Gastroesophageal sphincter (tissue), 4 donors: ENCODE results near the gene KCNQ4. TPM values are rescaled to one million over a fixed set of nuclear protein-coding genes. Genes with fewer than 3 reads are reported as not detected.
A peak's percentile ranks its signal among the peaks of the same experiment; 100 is the strongest.

Source experiments
- ATAC-seq: fragments of 150-250 bp; one replicate; pipeline ENCODE4 v1.9.1; 2016; ENCODE audit warnings: mild to moderate bottlenecking, moderate library complexity
- H3K27ac ChIP-seq, 4 donors: fragments of 200-600 bp; sonication (generic) in 3 of 4; 1 replicate in 3 of 4; 2 replicates in 1 of 4; pipeline ENCODE4 v1.5.1; 2016 to 2019
- H3K27me3 ChIP-seq: fragments of 200-600 bp; sonication (generic); one replicate; pipeline ENCODE4 v1.5.1; 2019
- H3K36me3 ChIP-seq, 2 donors: fragments of 200-600 bp; sonication (generic); one replicate each; pipeline ENCODE4 v1.5.1; 2019; ENCODE audit warnings: control low read depth in 1 of 2
- H3K4me1 ChIP-seq, 3 donors: fragments of 200-600 bp; sonication (generic); 1 replicate in 2 of 3; 2 replicates in 1 of 3; pipeline ENCODE4 v1.5.1; 2016 to 2019; ENCODE audit warnings: control low read depth in 2 of 3
- H3K4me3 ChIP-seq, 2 donors: fragments of 200-600 bp; sonication (generic); one replicate each; pipeline ENCODE4 v1.5.1; 2019; ENCODE audit warnings: mild to moderate bottlenecking in 1 of 2, moderate library complexity in 1 of 2
- H3K9me3 ChIP-seq, 3 donors: fragments of 200-600 bp; sonication (generic); one replicate each; pipeline ENCODE4 v1.5.1; 2017 to 2019; ENCODE audit warnings: control low read depth in 2 of 3
- CTCF ChIP-seq, 4 experiments: fragments of 200-600 bp in 2 of 4; fragments of 450-650 bp in 2 of 4; sonication (generic) in 1 of 4; IDR thresholded peaks; one replicate each; pipeline ENCODE4 v1.5.1; 2017 to 2019; ENCODE audit warnings: antibody characterized with exemption in 4 of 4, mild to moderate bottlenecking in 2 of 4, moderate library complexity in 2 of 4
- EP300 ChIP-seq: sonication (generic); formaldehyde crosslinking; IDR thresholded peaks from one replicate; pipeline ENCODE4 v1.6.1; 2017; ENCODE audit warnings: antibody characterized with exemption, mild to moderate bottlenecking
- POLR2A ChIP-seq, 2 donors: fragments of 450-650 bp; IDR thresholded peaks; one replicate each; pipeline ENCODE4 v1.6.1; 2017; ENCODE audit warnings: antibody characterized with exemption in 2 of 2, mild to moderate bottlenecking in 2 of 2, moderate library complexity in 1 of 2
- POLR2AphosphoS5 ChIP-seq: sonication (generic); formaldehyde crosslinking; IDR thresholded peaks from one replicate; pipeline ENCODE4 v1.6.1; 2017; ENCODE audit warnings: antibody characterized with exemption
- WGBS, 2 donors: methylation state at CpG; one replicate each; pipeline ENCODE4 v1.1.5; 2018; ENCODE audit warnings: low coverage in 1 of 2; 5-methylcytosine and 5-hydroxymethylcytosine counted together
- total RNA-seq, 4 donors: library from RNA; depleted of rRNA; stranded (reverse); fragments of >200 nt; gene quantifications; one replicate each; pipeline ENCODE4 v1.1.0, GENCODE V29; 2016

Gene KCNQ4
- total RNA-seq, 4 donors from 2014 or later = 6.1 to 25.5 (median 10.2) TPM

GRCh38 chr1:40739455-40740008 is 44.1 kb upstream of the KCNQ4 start:
- H3K36me3 ChIP-seq = no peaks in the 10 kb centered on the region
- H3K27me3 ChIP-seq = no peaks in the 10 kb centered on the region
- H3K9me3 ChIP-seq = no peaks in the 10 kb centered on the region
- no peak overlapping the region for H3K4me3 ChIP-seq
- TF ChIP-seq CTCF (IDR thresholded peaks at IDR 0.05) = no peak
- TF ChIP-seq POLR2A (IDR thresholded peaks at IDR 0.05) = no peak
- TF ChIP-seq EP300 = no peak
- no peak for TF ChIP-seq POLR2AphosphoS5
- peaks cover 10 to 87% (median 25%) of the 10 kb centered on the region in 3 donors for H3K4me1 ChIP-seq
- H3K27ac ChIP-seq = peak overlapping the region; percentile 57 to 75 (median 66)
- WGBS, 2 donors = 79 to 81% methylated on average over 2 to 3 of the region's 3 CpGs
- ATAC-seq = no peak

- no peak for ATAC-seq
- Histone ChIP-seq H3K9me3 (no peaks in the 10 kb centered on the region), H3K4me1 (peaks cover 10 to 87% (median 25%) of the 10 kb centered on the region in 3 donors), H3K36me3 (no peaks in the 10 kb centered on the region), H3K27ac (peak overlapping the region; percentile 57 to 75 (median 66)), H3K27me3 (no peaks in the 10 kb centered on the region), H3K4me3 (no peak overlapping the region)
- WGBS, 2 donors = 32 to 34% methylated on average over 6 of the region's 6 CpGs
- no peak for TF ChIP-seq CTCF (IDR thresholded peaks at IDR 0.05)
- peak; percentile 33 for TF ChIP-seq POLR2AphosphoS5
Measured at GRCh38 chr1:40740039-40740996, 43.3 kb upstream of the KCNQ4 start.

DNA sequence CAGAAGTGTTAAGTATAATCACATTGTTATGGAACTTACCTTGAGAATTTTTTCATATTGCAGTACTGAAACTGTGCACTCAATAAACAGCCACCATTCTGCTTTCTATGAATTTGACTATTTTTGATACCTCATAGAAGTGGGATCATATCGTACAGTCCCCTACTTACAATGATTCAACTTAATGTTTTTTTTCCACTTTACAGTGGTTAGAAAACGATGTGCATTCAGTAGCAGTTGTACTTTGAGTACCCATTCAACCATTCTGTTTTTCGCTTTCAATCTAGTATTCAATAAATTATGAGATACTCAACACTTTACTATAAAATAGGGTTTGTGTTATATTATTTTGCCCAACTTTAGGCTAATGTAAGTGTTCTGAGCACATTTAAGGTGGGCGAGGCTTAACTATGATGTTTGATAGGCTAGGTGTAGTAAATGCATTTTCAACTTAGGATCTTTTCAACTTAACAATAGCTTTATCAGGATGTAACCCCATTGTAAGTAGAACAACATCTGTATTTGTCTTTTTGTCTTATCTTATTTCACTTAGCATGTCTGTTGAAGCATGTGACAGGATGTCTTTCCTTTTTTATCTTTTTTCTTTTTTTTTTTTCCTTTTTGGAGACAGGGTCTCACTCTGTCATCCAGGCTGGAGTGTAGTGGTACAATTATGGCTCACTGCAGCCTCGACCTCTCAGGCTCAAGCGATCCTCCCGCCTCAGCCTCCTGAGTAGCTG is 42.4 kb upstream of the KCNQ4 start:
- Histone ChIP-seq H3K4me1 (peaks cover 13 to 87% (median 31%) of the 10 kb centered on the region in 3 donors), H3K9me3 (no peaks in the 10 kb centered on the region), H3K36me3 (no peaks in the 10 kb centered on the region), H3K27ac (peak overlapping the region; percentile 57 to 75 (median 66)), H3K4me3 (no peak overlapping the region), H3K27me3 (no peaks in the 10 kb centered on the region)
- WGBS, 2 donors = 84 to 86% methylated on average over 4 to 7 of the region's 7 CpGs
- TF ChIP-seq EP300 = no peak
- no peak for TF ChIP-seq CTCF (IDR thresholded peaks at IDR 0.05)
- TF ChIP-seq POLR2A (IDR thresholded peaks at IDR 0.05) = no peak
- no peak for TF ChIP-seq POLR2AphosphoS5
- ATAC-seq = no peak

DNA sequence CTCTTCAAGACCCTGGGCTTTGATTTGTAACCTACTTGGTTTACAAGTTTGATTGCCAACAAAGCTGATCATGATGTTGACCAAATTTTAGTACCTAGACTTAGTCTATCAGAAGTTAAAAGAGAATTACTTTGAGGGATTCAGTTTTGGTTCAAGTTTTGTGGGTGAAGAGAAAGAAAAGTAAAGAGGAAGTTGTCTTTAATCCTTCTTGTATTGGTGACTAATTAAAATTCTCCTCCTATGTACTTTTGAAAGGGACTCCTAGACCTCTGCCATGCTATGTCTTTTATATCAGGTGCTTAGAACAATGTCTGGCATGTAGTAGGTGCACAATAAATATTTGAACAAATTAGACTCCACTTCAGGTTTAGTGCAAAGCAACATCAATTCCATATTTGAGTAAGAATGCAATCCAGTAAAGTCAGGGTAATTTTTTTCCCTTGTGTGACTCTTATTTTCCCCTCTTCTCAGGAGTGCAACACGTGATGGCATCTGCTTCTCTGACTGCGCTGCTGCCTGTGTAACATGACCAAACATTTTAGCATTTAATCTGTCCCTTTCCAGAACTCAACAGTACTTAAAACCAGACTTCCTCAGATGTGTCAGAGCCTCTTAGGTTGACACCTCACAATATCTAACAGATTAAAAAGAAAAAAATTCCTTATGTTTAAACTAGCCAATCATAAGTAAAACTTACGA is 41.1 kb upstream of the KCNQ4 start:
- H3K36me3 ChIP-seq = peaks cover 0 to 4% of the 10 kb centered on the region in 2 donors
- peaks cover 13 to 89% (median 31%) of the 10 kb centered on the region in 3 donors for H3K4me1 ChIP-seq
- no peaks in the 10 kb centered on the region for H3K9me3 ChIP-seq
- no peaks in the 10 kb centered on the region for H3K27me3 ChIP-seq
- TF ChIP-seq POLR2AphosphoS5 (peak; percentile 41), EP300 (no peak)
- 55 to 58% methylated on average over 3 of the region's 3 CpGs for WGBS, 2 donors
- no peak for ATAC-seq
- peak overlapping the region; percentile 31 to 75 (median 50) for H3K27ac ChIP-seq
- no peak overlapping the region for H3K4me3 ChIP-seq
